ENCODE results near the gene INSYN1. TPM values are rescaled to one million over a fixed set of nuclear protein-coding genes. Genes with fewer than 3 reads are reported as not detected.

Gene INSYN1
- total and polyA plus RNA-seq, 9 of the 15 experiments (the other 6 are each of a cell fraction or from before 2014, with no cell fraction given): not detected

GRCh38 chr15:73715417-73715816, 37.7 kb downstream of the INSYN1 start:
- ATAC-seq: no peak
- Histone ChIP-seq H3K4me2 (ENCODE audit: insufficient read depth, low read length) (no peak overlapping the region), H3K9me3 (replicated peaks; ENCODE audit: control insufficient read depth, insufficient read depth, low read depth, low read length) (no peaks in the 10 kb centered on the region), H3K27ac (ENCODE audit: extremely low read depth, low read depth, low read length) (no peak overlapping the region), H3K27me3 (ENCODE audit: control insufficient read depth in 2 of 2, insufficient read depth in 2 of 2, low read length in 2 of 2) (peaks cover 0 to 9% of the 10 kb centered on the region in 2 experiments; a peak in 2 of 5 replicates), H3K9me1 (ENCODE audit: control insufficient read depth, insufficient read depth, low read length) (no peaks in the 10 kb centered on the region), H3K9ac (ENCODE audit: insufficient read depth in 1 of 2, low read depth in 2 of 2, low read length in 2 of 2) (no peak overlapping the region), H4K20me1 (replicated peaks; ENCODE audit: control insufficient read depth, insufficient read depth, low read length) (no peaks in the 10 kb centered on the region; the same call in 1 of the 2 replicates), H3K36me3 (ENCODE audit: control insufficient read depth, insufficient read depth, low read length) (no peaks in the 10 kb centered on the region), H3K4me3 (no peak overlapping the region), H3K4me1 (replicated peaks in 1 of 2; ENCODE audit: control insufficient read depth in 2 of 2, insufficient read depth in 2 of 2, low read length in 2 of 2) (no peaks in the 10 kb centered on the region), H2AFZ (ENCODE audit: low read depth, low read length) (no peak overlapping the region), H3K79me2 (ENCODE audit: control insufficient read depth, insufficient read depth, low read length) (no peaks in the 10 kb centered on the region)
- intact Hi-C loops (cut with micrococcal nuclease): no loop called here
- ChIA-PET CTCF (ENCODE audit: low intra/inter-chr PET ratio) (no interaction called here), POLR2A (interaction anchor here (0.5 to 2.1 kb wide), 2 partner anchors 11 to 17 kb away, joined by 3 to 5 read pairs; no protein-coding TSS in a partner anchor)
- no TSS peak for BruUV-seq (replicated peaks)
- DNase-seq (ENCODE audit: extremely low read depth in 1 of 4, low spot score in 3 of 4): no peak
- in situ Hi-C loops (cut with MboI): no loop called here
- TF ChIP-seq MTA1 (IDR thresholded peaks at IDR 0.05; ENCODE audit: borderline replicate concordance) (no peak), ZBTB7A (IDR thresholded peaks at IDR 0.05; ENCODE audit: borderline replicate concordance, control insufficient read depth, low read depth, low read length) (no peak), POLR3A (IDR thresholded peaks at IDR 0.05; ENCODE audit: borderline replicate concordance, extremely low read depth, insufficient read depth, insufficient read length) (no peak), HIVEP1 (CRISPR knock-in tag; IDR thresholded peaks at IDR 0.05) (no peak), PCBP1 (IDR thresholded peaks at IDR 0.05; ENCODE audit: low read depth, low read length, poor library complexity, severe bottlenecking) (no peak), ZNF280B (CRISPR knock-in tag; IDR thresholded peaks at IDR 0.05) (no peak)
- no peak for FAIRE-seq
- WGBS (ENCODE audit: insufficient coverage, low coverage, missing lambda C conversion rate): 0% methylated on average over 3 of the region's 3 CpGs

Data from K562 (cell line).